HepG2 (cell line): ENCODE data around the gene ZG16. TPM values are rescaled to one million over a fixed set of nuclear protein-coding genes. Genes with fewer than 3 reads are reported as not detected.

Source experiments
- AGO2 ChIP-seq: fragments of 200-400 bp; formaldehyde crosslinking; optimal IDR thresholded peaks from 2 replicates; pipeline ENCODE3; 2017; ENCODE audit warnings: mild to moderate bottlenecking, low read depth, low read length, moderate library complexity
- FLYWCH1 ChIP-seq: sonication (generic); formaldehyde crosslinking; IDR thresholded peaks from 2 replicates; pipeline ENCODE4 v1.8.1; 2023; ENCODE audit warnings: mild to moderate bottlenecking, missing genetic modification reagents
- GATA4 ChIP-seq: sonication (generic); IDR thresholded peaks from 2 replicates; pipeline ENCODE4 v1.6.1; 2016; ENCODE audit warnings: antibody characterized with exemption, low read depth, borderline replicate concordance
- GLI4 ChIP-seq: sonication (generic); formaldehyde crosslinking; IDR thresholded peaks from 2 replicates; pipeline ENCODE4 v1.5.1; 2020; ENCODE audit warnings: missing genetic modification reagents, mild to moderate bottlenecking, moderate library complexity, borderline replicate concordance
- HNRNPL ChIP-seq: fragments of 200-400 bp; formaldehyde crosslinking; IDR thresholded peaks from 2 replicates; pipeline ENCODE4 v1.6.1; 2017; ENCODE audit warnings: mild to moderate bottlenecking, low read depth, low read length
- KAT7 ChIP-seq: IDR thresholded peaks from 2 replicates; pipeline ENCODE4 v1.6.1; 2018; ENCODE audit warnings: borderline replicate concordance, missing compliant biosample characterization
- MAF1 ChIP-seq: sonication (generic); formaldehyde crosslinking; IDR thresholded peaks from 2 replicates; pipeline ENCODE4 v1.5.0; 2020; ENCODE audit warnings: missing genetic modification reagents, borderline replicate concordance
- MED1 ChIP-seq: sonication (generic); formaldehyde crosslinking; IDR thresholded peaks from 2 replicates; pipeline ENCODE4 v1.4.0; 2020; ENCODE audit warnings: missing genetic modification reagents
- NRL ChIP-seq: sonication (generic); formaldehyde crosslinking; IDR thresholded peaks from 2 replicates; pipeline ENCODE4 v1.5.0; 2020; ENCODE audit warnings: missing genetic modification reagents, mild to moderate bottlenecking, moderate library complexity, borderline replicate concordance
- RNF2 ChIP-seq: fragments of 450-650 bp; conservative IDR thresholded peaks from 2 replicates; pipeline ENCODE4 v1.6.1; 2016; ENCODE audit warnings: low read depth
- SIN3A ChIP-seq: IDR thresholded peaks from 2 replicates; pipeline ENCODE4 v1.6.1; 2011; ENCODE audit warnings: low read depth, mild to moderate bottlenecking, control low read depth, low read length, borderline replicate concordance
- SP2 ChIP-seq: sonication (generic); formaldehyde crosslinking; IDR thresholded peaks from 2 replicates; pipeline ENCODE4 v1.5.1; 2020; ENCODE audit warnings: mild to moderate bottlenecking, missing genetic modification reagents
- SRSF1 ChIP-seq: fragments of 200-400 bp; formaldehyde crosslinking; optimal IDR thresholded peaks from 2 replicates; pipeline ENCODE3; 2017; ENCODE audit warnings: mild to moderate bottlenecking, low read depth, low read length, moderate library complexity
- ZBTB38 ChIP-seq: sonication (generic); formaldehyde crosslinking; IDR thresholded peaks from 2 replicates; pipeline ENCODE4 v1.5.1; 2020; ENCODE audit warnings: mild to moderate bottlenecking, missing genetic modification reagents
- ZNF776 ChIP-seq: sonication (generic); formaldehyde crosslinking; IDR thresholded peaks from 2 replicates; pipeline ENCODE4 v1.4.0; 2020; ENCODE audit warnings: mild to moderate bottlenecking, missing genetic modification reagents
- polyA plus RNA-seq, 8 experiments: library from polyadenylated mRNA; depleted of rRNA in 3 of 8; stranded (reverse) in 7 of 8; unstranded in 1 of 8; fragments of >200 nt; fragmentation: Illumina TruSeq in 4 of 8; extraction: Trizol in 4 of 8; gene quantifications; 2 replicates each; pipeline versions ENCODE4 v1.2.1 to v1.2.3, GENCODE V29; 2011 to 2016; ENCODE audit warnings: low read depth in 4 of 8, missing spikeins in 1 of 8, mixed read lengths in 1 of 8; ENCODE audit not compliant: insufficient read depth in 1 of 8
- total RNA-seq, 5 experiments: library from RNA; depleted of rRNA; stranded (reverse); fragments of >200 nt; fragmentation: Illumina TruSeq; extraction: Trizol; gene quantifications; 2 replicates each; pipeline ENCODE4 v1.2.3, GENCODE V29; 2016; ENCODE audit warnings: low read depth in 1 of 5
- TF ChIP-seq, protein P1 (sequence below): IDR thresholded peaks from 2 replicates; pipeline ENCODE4 v1.6.1; 2016; ENCODE audit warnings: missing biosample characterization, missing genetic modification reagents, low read depth
- TF ChIP-seq, protein P2 (sequence below): sonication (generic); formaldehyde crosslinking; IDR thresholded peaks from 2 replicates; pipeline ENCODE4 v1.5.1; 2020; ENCODE audit warnings: mild to moderate bottlenecking, missing genetic modification reagents, moderate library complexity
- TF ChIP-seq, protein P3 (sequence below): IDR thresholded peaks from 2 replicates; pipeline ENCODE4 v1.6.1; 2016; ENCODE audit warnings: missing genetic modification reagents, missing compliant biosample characterization
- TF ChIP-seq, protein P4 (sequence below): sonication (generic); formaldehyde crosslinking; IDR thresholded peaks from 2 replicates; pipeline ENCODE4 v1.5.0; 2020; ENCODE audit warnings: mild to moderate bottlenecking, missing genetic modification reagents, borderline replicate concordance

The ZG16 gene
- total and polyA plus RNA-seq, 2 of the 13 experiments (the other 11 are each of a cell fraction or from before 2014, with no cell fraction given) = 0.04 to 0.07 TPM

DNA sequence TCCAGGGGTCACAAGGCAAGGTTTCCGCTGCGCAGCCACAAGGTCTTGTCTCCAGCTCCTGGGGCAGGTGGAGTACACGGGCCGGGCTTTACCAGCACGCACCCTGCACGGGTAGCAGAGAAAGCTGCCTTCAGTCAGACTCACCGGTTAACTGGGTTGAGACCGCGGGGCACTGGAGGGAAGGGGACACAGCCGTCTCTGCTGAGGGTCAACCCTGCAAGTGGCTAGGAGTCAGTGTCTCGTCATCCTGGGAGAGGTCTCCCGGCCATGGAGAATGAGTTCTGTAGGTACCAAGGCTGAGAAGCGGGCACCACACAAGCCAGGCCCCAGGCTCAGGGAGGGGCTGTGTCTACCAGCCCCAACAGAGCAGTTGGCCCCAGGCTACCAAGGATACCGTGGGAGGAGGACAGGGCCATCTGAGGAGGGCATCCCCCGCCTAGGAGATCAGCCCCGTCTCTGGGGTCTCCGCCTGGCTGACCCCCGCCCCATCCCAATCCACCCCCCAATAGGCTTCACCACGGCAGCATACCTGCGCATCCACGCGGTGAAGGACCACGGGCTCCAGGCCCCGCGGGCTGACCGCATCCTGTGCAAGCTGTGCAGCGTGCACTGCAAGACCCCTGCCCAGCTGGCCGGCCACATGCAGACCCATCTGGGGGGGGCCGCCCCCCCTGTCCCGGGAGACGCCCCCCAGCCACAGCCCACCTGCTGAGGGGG, 31.1 kb downstream of the ZG16 start (continued):
- TF ChIP-seq FLYWCH1 (CRISPR knock-in tag) (no peak), SRSF1 (peak; percentile 11), SP2 (CRISPR knock-in tag) (no peak), RNF2 (no peak), GATA4 (no peak), KAT7 (CRISPR knock-in tag) (no peak), AGO2 (peak; percentile 91), ZNF776 (peak; percentile 38; the same call in 1 of the 2 replicates), MED1 (CRISPR knock-in tag) (no peak), HNRNPL (0 out of 2 replicates have a peak, but pooled peaks have one; percentile 55), SIN3A (no peak), NRL (CRISPR knock-in tag) (peak; percentile 46; the same call in 1 of the 2 replicates), GLI4 (CRISPR knock-in tag) (no peak), MAF1 (no peak), ZBTB38 (CRISPR knock-in tag) (no peak)
- TF ChIP-seq, protein P1, sequence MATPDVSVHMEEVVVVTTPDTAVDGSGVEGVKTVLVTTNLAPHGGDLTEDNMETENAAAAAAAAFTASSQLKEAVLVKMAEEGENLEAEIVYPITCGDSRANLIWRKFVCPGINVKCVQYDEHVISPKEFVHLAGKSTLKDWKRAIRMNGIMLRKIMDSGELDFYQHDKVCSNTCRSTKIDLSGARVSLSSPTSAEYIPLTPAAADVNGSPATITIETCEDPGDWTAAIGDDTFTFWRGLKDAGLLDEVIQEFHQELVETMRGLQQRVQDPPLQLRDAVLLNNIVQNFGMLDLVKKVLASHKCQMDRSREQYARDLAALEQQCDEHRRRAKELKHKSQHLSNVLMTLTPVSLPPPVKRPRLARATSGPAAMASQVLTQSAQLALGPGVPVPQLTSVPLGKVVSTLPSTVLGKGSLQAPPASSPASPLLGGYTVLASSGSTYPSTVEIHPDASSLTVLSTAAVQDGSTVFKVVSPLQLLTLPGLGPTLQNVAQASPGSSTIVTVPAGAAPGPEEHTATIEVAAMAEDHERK (CRISPR knock-in tag) = no peak
- TF ChIP-seq, protein P2, sequence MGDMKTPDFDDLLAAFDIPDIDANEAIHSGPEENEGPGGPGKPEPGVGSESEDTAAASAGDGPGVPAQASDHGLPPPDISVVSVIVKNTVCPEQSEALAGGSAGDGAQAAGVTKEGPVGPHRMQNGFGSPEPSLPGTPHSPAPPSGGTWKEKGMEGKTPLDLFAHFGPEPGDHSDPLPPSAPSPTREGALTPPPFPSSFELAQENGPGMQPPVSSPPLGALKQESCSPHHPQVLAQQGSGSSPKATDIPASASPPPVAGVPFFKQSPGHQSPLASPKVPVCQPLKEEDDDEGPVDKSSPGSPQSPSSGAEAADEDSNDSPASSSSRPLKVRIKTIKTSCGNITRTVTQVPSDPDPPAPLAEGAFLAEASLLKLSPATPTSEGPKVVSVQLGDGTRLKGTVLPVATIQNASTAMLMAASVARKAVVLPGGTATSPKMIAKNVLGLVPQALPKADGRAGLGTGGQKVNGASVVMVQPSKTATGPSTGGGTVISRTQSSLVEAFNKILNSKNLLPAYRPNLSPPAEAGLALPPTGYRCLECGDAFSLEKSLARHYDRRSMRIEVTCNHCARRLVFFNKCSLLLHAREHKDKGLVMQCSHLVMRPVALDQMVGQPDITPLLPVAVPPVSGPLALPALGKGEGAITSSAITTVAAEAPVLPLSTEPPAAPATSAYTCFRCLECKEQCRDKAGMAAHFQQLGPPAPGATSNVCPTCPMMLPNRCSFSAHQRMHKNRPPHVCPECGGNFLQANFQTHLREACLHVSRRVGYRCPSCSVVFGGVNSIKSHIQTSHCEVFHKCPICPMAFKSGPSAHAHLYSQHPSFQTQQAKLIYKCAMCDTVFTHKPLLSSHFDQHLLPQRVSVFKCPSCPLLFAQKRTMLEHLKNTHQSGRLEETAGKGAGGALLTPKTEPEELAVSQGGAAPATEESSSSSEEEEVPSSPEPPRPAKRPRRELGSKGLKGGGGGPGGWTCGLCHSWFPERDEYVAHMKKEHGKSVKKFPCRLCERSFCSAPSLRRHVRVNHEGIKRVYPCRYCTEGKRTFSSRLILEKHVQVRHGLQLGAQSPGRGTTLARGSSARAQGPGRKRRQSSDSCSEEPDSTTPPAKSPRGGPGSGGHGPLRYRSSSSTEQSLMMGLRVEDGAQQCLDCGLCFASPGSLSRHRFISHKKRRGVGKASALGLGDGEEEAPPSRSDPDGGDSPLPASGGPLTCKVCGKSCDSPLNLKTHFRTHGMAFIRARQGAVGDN (CRISPR knock-in tag) = 0 out of 2 replicates have a peak, but pooled peaks have one; percentile 14
- TF ChIP-seq, protein P3, sequence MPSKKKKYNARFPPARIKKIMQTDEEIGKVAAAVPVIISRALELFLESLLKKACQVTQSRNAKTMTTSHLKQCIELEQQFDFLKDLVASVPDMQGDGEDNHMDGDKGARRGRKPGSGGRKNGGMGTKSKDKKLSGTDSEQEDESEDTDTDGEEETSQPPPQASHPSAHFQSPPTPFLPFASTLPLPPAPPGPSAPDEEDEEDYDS (CRISPR knock-in tag) = no peak
- TF ChIP-seq, protein P4, sequence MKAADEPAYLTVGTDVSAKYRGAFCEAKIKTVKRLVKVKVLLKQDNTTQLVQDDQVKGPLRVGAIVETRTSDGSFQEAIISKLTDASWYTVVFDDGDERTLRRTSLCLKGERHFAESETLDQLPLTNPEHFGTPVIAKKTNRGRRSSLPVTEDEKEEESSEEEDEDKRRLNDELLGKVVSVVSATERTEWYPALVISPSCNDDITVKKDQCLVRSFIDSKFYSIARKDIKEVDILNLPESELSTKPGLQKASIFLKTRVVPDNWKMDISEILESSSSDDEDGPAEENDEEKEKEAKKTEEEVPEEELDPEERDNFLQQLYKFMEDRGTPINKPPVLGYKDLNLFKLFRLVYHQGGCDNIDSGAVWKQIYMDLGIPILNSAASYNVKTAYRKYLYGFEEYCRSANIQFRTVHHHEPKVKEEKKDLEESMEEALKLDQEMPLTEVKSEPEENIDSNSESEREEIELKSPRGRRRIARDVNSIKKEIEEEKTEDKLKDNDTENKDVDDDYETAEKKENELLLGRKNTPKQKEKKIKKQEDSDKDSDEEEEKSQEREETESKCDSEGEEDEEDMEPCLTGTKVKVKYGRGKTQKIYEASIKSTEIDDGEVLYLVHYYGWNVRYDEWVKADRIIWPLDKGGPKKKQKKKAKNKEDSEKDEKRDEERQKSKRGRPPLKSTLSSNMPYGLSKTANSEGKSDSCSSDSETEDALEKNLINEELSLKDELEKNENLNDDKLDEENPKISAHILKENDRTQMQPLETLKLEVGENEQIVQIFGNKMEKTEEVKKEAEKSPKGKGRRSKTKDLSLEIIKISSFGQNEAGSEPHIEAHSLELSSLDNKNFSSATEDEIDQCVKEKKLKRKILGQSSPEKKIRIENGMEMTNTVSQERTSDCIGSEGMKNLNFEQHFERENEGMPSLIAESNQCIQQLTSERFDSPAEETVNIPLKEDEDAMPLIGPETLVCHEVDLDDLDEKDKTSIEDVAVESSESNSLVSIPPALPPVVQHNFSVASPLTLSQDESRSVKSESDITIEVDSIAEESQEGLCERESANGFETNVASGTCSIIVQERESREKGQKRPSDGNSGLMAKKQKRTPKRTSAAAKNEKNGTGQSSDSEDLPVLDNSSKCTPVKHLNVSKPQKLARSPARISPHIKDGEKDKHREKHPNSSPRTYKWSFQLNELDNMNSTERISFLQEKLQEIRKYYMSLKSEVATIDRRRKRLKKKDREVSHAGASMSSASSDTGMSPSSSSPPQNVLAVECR (CRISPR knock-in tag) = 0 out of 2 replicates have a peak, but pooled peaks have one; percentile 24
